ENCODE measurements around the gene HCN4.

- TF ChIP-seq CTCF (IDR thresholded peaks at IDR 0.05): no peak
- no peak for TF ChIP-seq POLR2A (IDR thresholded peaks at IDR 0.05)
Measured at GRCh38 chr15:73334086-73334485, 34.7 kb downstream of the HCN4 start.
